Testis (tissue), 3 donors: Measurements from ENCODE around the gene TBC1D19. TPM values are rescaled to one million over a fixed set of nuclear protein-coding genes. Genes with fewer than 3 reads are reported as not detected.

Experiments
- DNase-seq: peaks from one replicate; pipeline ENCODE4 v3.0.0-alpha.2; 2019
- H3K27ac ChIP-seq, 2 donors: fragments of 200-600 bp; sonication (generic); one replicate each; pipeline ENCODE4 v1.5.1; 2019
- H3K27me3 ChIP-seq: fragments of 200-600 bp; sonication (generic); one replicate; pipeline ENCODE4 v1.5.1; 2019
- H3K36me3 ChIP-seq: fragments of 200-600 bp; sonication (generic); one replicate; pipeline ENCODE4 v1.5.1; 2017; ENCODE audit warnings: low read depth; ENCODE audit errors: missing control alignments
- H3K4me1 ChIP-seq: fragments of 200-600 bp; sonication (generic); one replicate; pipeline ENCODE4 v1.5.1; 2019
- H3K4me3 ChIP-seq, 2 donors: fragments of 200-600 bp; sonication (generic); one replicate each; pipeline ENCODE4 v1.5.1; 2017 to 2019
- H3K9me3 ChIP-seq: fragments of 200-600 bp; sonication (generic); one replicate; pipeline ENCODE4 v1.5.1; 2017
- CTCF ChIP-seq, 3 experiments: fragments of 450-650 bp in 2 of 3; fragments of 200-600 bp in 1 of 3; sonication (generic) in 1 of 3; IDR thresholded peaks; one replicate each; pipeline ENCODE4 v1.5.1; 2016 to 2019; ENCODE audit warnings: antibody characterized with exemption in 3 of 3, mild to moderate bottlenecking in 2 of 3, moderate library complexity in 1 of 3
- POLR2A ChIP-seq: fragments of 450-650 bp; IDR thresholded peaks from one replicate; pipeline ENCODE4 v1.6.1; 2017; ENCODE audit warnings: antibody characterized with exemption, mild to moderate bottlenecking, moderate library complexity
- WGBS, 2 donors: methylation state at CpG; one replicate each; pipeline ENCODE4 v1.1.5; 2018; 5-methylcytosine and 5-hydroxymethylcytosine counted together
- intact Hi-C: fragments of 100-400 bp; cut with DNase I; formaldehyde crosslinking; loops from one replicate; pipeline ENCODE4 v1.15.1; 2023; ENCODE audit warnings: low total_unique reads
- polyA plus RNA-seq: library from polyadenylated mRNA; stranded (reverse); fragments of 350-450 nt; fragmentation: Illumina TruSeq; extraction: RNeasy Lipid Tissue Mini Kit (QIAGEN cat#74804); gene quantifications from one replicate; pipeline ENCODE4 v1.2.3, GENCODE V29; 2014; ENCODE audit warnings: low read depth, low replicate concordance; ENCODE audit not compliant: insufficient read depth
- total RNA-seq, 2 donors: library from RNA; depleted of rRNA; stranded (reverse); fragments of >200 nt; gene quantifications; one replicate each; pipeline ENCODE4 v1.2.3, GENCODE V29; 2016

TBC1D19 gene
- total and polyA plus RNA-seq, 3 donors from 2014 or later, result 5.7 to 20.2 (median 13.9) TPM

DNA sequence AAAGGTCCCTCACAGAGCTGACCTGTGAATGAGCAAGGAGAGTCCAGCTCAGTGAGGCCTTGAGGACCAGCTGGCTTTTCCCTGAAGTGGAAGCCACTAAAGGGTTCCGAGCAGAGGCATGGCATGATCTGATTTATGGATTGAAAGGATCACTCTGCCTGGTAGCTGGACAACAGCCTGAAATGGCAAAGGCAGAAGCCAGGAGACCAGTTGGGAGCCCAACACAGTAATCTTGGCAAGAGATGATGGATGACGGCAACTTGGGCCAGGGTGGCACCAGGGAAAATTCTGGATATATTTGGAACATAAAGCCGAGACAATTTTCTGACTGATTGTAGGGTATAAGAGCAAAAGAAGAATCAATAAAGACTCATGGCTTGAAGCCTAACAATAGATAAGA is 207.5 kb downstream of the TBC1D19 start:
- no peaks in the 10 kb centered on the region for H3K9me3 ChIP-seq
- H3K4me1 ChIP-seq, result peaks cover 8% of the 10 kb centered on the region
- H3K27me3 ChIP-seq, result no peaks in the 10 kb centered on the region
- H3K4me3 ChIP-seq, result no peak overlapping the region
- no peak for TF ChIP-seq CTCF (IDR thresholded peaks at IDR 0.05)
- no peak for TF ChIP-seq POLR2A
- 77 to 96% methylated on average over 3 of the region's 3 CpGs for WGBS, 2 donors
- no peaks in the 10 kb centered on the region for H3K36me3 ChIP-seq
- intact Hi-C loops, result no loop called here
- no peak for DNase-seq
- no peak overlapping the region for H3K27ac ChIP-seq

DNA sequence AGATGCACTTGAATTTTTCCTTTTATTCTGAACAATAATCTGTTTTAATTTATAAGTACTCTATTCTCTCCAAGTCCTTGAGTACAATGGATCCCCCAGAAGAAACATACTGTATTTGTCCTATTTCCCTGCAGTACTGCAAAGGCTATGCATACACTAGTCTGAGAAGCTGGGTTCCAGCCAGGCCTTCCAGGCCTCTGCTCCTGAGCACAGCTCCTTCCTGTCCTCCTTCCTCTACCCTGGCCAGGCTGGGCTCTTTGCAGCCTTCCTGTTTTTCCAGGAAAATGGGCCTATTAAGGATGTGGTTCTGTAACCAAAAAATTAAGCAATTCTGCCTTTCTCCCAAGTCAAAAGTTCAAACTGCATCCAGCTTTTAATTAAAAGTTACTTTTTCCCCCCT is 208.8 kb downstream of the TBC1D19 start:
- intact Hi-C loops, result no loop called here
- no peak for DNase-seq
- peaks cover 6% of the 10 kb centered on the region for H3K4me1 ChIP-seq
- H3K9me3 ChIP-seq, result no peaks in the 10 kb centered on the region
- H3K36me3 ChIP-seq, result no peaks in the 10 kb centered on the region
- TF ChIP-seq CTCF (IDR thresholded peaks at IDR 0.05) (no peak), POLR2A (no peak)
- no peak overlapping the region for H3K4me3 ChIP-seq
- H3K27me3 ChIP-seq, result no peaks in the 10 kb centered on the region
- no peak overlapping the region for H3K27ac ChIP-seq

DNA sequence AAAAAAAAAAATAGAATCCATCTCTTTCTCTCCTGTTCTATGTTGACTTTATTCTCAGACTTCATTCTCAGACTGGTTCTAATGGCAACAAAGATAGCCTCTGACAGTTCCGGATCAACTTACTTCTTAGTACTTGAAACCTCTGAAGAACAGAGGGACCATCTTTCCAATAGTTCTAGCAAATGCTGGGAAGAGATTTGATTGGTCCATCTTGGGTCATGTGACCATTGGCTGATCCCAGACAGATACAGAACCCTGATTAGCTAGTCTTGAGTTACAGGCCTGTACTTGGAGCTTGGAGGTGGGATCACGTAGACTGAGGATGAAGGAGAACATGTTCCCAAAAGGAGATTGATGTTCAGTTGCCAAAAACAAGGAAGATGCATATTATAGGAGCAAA is 209.9 kb downstream of the TBC1D19 start:
- Histone ChIP-seq H3K27me3 (no peaks in the 10 kb centered on the region), H3K36me3 (no peaks in the 10 kb centered on the region), H3K9me3 (no peaks in the 10 kb centered on the region), H3K27ac (no peak overlapping the region), H3K4me3 (no peak overlapping the region), H3K4me1 (no peaks in the 10 kb centered on the region)
- WGBS, 2 donors, result 83 to 84% methylated on average over 2 of the region's 2 CpGs
- no peak for DNase-seq
- no peak for TF ChIP-seq POLR2A
- TF ChIP-seq CTCF (IDR thresholded peaks at IDR 0.05), result no peak
- intact Hi-C loops, result no loop called here

GRCh38 chr4:26796081-26796480 is 212.2 kb downstream of the TBC1D19 start:
- Histone ChIP-seq H3K4me3 (no peak overlapping the region), H3K36me3 (no peaks in the 10 kb centered on the region), H3K9me3 (no peaks in the 10 kb centered on the region), H3K27ac (no peak overlapping the region), H3K4me1 (no peaks in the 10 kb centered on the region), H3K27me3 (no peaks in the 10 kb centered on the region)
- 81 to 93% methylated on average over 3 of the region's 3 CpGs for WGBS, 2 donors
- intact Hi-C loops, result no loop called here
- DNase-seq, result no peak
- TF ChIP-seq CTCF (IDR thresholded peaks at IDR 0.05), result no peak
- TF ChIP-seq POLR2A, result no peak

DNA sequence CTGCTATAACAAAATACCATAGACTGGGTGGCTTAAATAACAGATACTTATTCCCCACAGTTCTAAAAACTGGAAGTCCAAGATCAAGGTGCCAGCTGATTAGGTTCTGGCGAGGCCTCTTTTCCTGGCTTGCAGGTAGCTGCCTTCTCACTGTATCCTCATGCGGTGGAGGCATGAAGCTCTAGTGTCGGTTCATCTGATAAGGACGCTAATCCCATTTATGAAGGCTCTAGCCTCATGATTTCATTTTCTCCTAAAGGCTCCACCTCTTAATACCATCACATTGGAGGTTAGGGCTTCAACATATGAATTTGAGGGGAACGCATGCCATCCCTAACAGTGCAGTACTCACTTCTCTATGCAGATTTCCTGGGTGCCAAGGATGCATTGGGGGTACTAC is 218.9 kb downstream of the TBC1D19 start:
- 84% methylated on average over 5 of the region's 5 CpGs for WGBS, 2 donors
- no peaks in the 10 kb centered on the region for H3K36me3 ChIP-seq
- intact Hi-C loops, result no loop called here
- no peak for DNase-seq
- no peaks in the 10 kb centered on the region for H3K4me1 ChIP-seq
- no peaks in the 10 kb centered on the region for H3K9me3 ChIP-seq
- TF ChIP-seq CTCF (IDR thresholded peaks at IDR 0.05) (no peak), POLR2A (no peak)
- no peak overlapping the region for H3K4me3 ChIP-seq
- H3K27ac ChIP-seq, result no peak overlapping the region
- no peaks in the 10 kb centered on the region for H3K27me3 ChIP-seq
